ENCODE results near the gene PPP6R3. TPM values are rescaled to one million over a fixed set of nuclear protein-coding genes. Genes with fewer than 3 reads are reported as not detected.

PPP6R3 gene
- total and polyA plus RNA-seq, 2 of the 8 experiments (the other 6 are each of a cell fraction or from before 2014, with no cell fraction given), result 44.6 to 150 TPM

DNA sequence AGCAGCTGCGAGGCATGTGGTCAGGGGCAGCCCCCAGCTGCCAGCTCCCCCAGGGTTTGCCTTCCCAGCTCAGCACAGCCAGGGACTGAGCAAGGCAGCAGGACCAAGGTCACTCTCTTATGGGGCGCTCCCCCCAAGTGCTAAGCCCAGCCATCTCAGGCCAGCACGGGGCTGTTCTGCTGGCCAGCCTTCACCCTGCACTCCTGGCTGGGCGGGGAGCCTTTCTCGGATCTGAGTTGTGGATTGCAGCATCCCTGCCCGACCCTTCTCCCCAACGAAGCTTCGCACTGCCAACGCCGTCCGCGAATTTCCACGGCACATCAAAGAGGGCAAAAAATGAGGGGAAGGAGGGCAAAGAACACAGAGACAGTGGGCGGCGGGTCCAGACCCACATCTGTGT lies 181.3 kb downstream of the PPP6R3 start (continued):
- TF ChIP-seq MAFK (IDR thresholded peaks at IDR 0.05; ENCODE audit: low read depth, low read length) (no peak), NANOG (IDR thresholded peaks at IDR 0.05; ENCODE audit: insufficient read depth, low read depth, low read length, poor library complexity, severe bottlenecking) (no peak), CHD2 (IDR thresholded peaks at IDR 0.05; ENCODE audit: low read length) (no peak), SAP30 (IDR thresholded peaks at IDR 0.05; ENCODE audit: insufficient read depth, insufficient replicate concordance, low read length) (no peak), ASH2L (IDR thresholded peaks at IDR 0.05; ENCODE audit: low read length) (no peak), GTF2F1 (IDR thresholded peaks at IDR 0.05; ENCODE audit: borderline replicate concordance, low read depth, low read length) (no peak)
